Activated CD8-positive, alpha-beta memory T cell treated with anti-CD3 and anti-CD28 coated beads, Interleukin-2, amount 50 U/mL, for 1 hour (primary cell): ENCODE measurements around the gene CXorf65.
A peak's percentile ranks its signal among the peaks of the same experiment; 100 is the strongest.

ENCODE experiments used
- DNase-seq: peaks from one replicate; pipeline ENCODE4 v3.0.0-alpha.2; 2020; ENCODE audit errors: extremely low read depth

Gene CXorf65

GRCh38 chrX:71107245-71107644 is 705 bp upstream of the CXorf65 start:
- no peak for DNase-seq

DNA sequence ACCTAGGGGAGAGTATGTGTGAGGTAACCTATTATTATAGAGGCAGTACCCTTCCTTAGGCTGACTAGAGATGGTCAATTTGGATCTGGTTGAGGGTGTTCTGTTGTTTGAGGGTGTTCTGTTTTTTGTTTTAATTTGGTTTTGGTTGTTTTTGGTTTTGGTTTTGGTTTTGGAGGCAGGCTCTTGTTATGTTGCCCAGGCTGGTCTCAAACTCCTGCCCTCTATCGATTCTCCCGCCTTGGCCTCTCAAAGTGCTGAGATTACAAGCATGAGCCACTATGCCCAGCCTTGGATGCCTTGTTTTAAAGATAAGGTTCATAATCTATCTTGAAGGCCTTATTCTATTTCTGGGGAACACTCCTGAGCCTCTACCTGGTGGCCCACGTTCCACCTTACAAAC is 912 bp downstream of the CXorf65 start:
- DNase-seq: no peak

GRCh38 chrX:71103110-71103983 is 3.2 kb downstream of the CXorf65 start:
- no peak for DNase-seq

DNA sequence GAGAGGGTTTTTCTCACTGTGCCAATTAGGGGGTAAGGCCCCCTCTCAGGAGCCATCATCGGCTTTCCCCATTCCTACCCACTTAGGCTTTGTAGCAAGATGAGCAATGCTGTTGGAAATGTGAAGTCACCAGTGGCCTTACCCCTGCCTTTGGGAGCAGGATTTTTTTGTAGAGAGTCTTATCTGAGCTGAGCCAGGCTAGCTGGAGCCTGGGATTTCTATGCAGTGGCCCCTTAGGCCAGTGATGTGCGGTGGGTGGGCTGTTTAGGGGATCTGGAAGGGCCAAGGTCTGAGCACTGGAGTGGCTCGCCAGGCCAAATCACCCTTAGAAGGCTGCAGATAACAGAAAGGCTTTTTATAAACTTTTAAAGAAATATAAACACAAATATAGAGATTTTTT is 4.2 kb downstream of the CXorf65 start:
- no peak for DNase-seq

DNA sequence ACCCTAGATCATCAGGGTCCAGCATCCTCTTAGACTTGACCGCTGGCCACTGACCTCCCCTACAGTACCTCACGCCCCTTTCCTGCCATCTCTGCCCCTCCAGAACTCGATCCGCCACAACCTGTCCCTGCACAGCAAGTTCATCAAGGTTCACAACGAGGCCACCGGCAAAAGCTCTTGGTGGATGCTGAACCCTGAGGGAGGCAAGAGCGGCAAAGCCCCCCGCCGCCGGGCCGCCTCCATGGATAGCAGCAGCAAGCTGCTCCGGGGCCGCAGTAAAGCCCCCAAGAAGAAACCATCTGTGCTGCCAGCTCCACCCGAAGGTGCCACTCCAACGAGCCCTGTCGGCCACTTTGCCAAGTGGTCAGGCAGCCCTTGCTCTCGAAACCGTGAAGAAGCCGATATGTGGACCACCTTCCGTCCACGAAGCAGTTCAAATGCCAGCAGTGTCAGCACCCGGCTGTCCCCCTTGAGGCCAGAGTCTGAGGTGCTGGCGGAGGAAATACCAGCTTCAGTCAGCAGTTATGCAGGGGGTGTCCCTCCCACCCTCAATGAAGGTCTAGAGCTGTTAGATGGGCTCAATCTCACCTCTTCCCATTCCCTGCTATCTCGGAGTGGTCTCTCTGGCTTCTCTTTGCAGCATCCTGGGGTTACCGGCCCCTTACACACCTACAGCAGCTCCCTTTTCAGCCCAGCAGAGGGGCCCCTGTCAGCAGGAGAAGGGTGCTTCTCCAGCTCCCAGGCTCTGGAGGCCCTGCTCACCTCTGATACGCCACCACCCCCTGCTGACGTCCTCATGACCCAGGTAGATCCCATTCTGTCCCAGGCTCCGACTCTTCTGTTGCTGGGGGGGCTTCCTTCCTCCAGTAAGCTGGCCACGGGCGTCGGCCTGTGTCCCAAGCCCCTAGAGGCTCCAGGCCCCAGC is 5.7 kb downstream of the CXorf65 start:
- DNase-seq: no peak

- no peak for DNase-seq
These were observed 6.8 kb downstream of the CXorf65 start for GRCh38 chrX:71099736-71100135.

DNA sequence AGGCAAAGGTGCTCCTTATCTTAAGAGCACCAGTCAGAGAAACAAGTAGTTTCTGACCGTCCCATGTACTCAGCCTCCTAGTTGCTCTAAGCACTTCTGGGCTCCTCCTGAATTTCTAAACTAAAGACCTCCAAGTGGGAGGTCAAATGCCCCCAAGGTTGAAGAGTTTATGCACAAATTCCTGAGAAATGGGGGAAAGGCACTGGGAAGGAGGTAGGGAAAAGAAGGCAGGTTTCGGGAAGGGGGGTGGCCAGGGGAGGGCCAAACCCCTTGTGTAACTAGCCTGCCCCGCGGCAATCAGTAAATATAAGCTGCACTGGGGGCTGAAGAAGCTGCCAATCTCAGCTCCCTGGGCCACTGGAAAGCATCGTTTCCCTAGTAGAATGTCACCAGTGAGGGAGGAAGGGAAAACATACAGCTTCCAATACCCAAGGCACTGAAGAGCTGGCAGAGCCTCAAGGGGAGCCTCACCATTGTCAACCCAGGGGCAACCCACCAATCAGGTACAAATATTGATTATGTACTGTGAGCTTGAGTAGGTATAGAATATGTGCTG is 7.5 kb downstream of the CXorf65 start:
- DNase-seq: no peak

GRCh38 chrX:71098302-71098701 is 8.2 kb downstream of the CXorf65 start:
- DNase-seq: peak; percentile 61

DNA sequence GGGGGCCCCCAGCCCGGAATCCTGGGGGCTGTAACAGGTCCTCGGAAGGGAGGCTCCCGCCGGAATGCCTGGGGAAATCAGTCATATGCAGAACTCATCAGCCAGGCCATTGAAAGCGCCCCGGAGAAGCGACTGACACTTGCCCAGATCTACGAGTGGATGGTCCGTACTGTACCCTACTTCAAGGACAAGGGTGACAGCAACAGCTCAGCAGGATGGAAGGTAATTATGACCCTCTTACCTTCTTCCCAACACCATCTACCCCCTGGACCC is 9.8 kb downstream of the CXorf65 start:
- no peak for DNase-seq

DNA sequence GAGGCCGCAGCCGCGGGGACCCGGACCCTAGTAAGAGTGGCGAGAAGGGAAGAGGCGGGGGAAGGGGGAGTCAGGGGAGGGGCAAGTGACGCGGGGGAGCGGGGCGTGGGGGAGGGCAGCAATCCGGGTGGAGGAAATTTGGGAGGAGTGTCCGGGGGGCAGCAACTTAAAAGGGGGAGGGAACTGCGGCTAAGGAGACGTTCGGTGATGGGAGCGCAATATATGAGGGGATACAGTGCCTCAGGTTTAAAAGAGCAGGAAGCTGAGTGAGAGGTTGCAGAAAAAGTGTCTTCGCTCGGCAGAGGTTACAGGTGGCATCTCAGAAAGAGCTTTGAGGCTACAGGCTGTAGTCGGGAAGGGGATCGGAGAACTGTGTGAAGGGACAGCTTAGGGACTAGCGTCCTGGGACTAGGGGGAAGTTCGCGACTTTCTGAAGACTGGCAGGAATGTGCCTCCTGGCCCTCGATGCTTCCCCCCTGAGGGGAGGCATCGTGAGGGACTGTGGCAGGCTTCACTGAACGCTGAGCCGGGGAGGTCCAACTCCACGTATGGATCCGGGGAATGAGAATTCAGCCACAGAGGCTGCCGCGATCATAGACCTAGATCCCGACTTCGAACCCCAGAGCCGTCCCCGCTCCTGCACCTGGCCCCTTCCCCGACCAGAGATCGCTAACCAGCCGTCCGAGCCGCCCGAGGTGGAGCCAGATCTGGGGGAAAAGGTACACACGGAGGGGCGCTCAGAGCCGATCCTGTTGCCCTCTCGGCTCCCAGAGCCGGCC is 10.4 kb downstream of the CXorf65 start:
- DNase-seq: peak; percentile 54

GRCh38 chrX:71095555-71095980 is 11.0 kb downstream of the CXorf65 start, which contains the start of gene FOXO4:
FOXO4 (plus strand) TSS chrX:71095851; CDS start chrX:71096529, 678 bp downstream.
- DNase-seq: peak; percentile 74

GRCh38 chrX:71095033-71095432 is 11.5 kb downstream of the CXorf65 start:
- no peak for DNase-seq

GRCh38 chrX:71091263-71091662 is 15.3 kb downstream of the CXorf65 start:
- no peak for DNase-seq

GRCh38 chrX:71085900-71086299 is 20.6 kb downstream of the CXorf65 start:
- no peak for DNase-seq

DNA sequence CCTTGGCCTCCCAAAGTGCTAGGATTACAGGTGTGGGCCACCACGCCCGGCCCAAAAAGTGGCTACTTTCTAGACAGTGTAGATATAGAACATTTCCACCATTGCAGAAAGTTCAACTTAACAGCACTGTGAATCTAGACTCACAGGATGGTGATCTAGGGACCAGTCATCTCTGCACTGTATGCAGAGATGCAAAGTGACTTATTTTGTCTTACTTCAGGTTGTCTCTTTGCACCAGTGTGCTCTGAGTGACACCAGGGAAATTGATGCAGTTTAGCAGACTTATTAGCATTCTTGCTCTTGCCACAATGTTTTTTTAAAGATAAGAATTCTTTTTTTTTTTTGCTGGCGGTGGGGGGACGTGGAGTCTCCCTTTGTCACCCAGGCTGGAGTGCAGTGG is 23.7 kb downstream of the CXorf65 start:
- DNase-seq: no peak

- DNase-seq: no peak
These were observed 24.4 kb downstream of the CXorf65 start for GRCh38 chrX:71082124-71082647.

DNA sequence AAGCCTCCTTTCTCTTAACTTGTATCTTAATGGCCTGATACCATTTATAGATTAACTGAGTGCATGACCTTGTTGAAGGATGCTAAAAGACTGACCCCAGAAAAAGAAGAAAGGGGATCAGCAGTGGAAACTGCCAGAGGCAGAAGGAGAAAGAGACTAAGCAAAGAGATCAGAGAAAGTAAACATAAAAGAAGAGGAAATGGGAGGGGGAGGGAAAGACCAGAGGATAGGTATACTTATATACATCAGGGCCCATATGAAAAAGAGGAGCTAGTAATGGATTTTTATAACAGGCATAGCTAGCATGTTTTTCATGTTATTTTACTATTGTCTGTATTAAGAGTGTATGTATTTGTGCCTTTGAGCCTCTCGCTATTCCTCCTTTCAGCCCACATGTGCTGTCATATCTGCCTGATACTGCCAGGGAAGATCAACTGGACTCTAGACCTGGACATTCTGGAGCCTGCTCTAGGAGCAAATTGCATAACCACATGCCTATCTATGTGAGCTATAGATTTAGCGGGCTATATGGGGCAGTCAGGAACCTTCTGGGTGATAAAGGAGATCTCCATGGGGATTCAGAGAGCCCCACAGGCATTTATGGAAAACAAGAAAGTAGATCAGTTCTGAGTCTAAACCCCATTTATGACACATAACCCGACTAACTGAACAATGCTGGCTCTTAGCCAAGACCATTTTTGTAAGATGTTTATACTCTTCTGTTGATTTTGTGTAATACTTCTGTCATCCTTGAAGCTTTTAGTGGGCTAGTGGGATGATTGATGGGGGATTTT is 25.0 kb downstream of the CXorf65 start:
- no peak for DNase-seq

DNA sequence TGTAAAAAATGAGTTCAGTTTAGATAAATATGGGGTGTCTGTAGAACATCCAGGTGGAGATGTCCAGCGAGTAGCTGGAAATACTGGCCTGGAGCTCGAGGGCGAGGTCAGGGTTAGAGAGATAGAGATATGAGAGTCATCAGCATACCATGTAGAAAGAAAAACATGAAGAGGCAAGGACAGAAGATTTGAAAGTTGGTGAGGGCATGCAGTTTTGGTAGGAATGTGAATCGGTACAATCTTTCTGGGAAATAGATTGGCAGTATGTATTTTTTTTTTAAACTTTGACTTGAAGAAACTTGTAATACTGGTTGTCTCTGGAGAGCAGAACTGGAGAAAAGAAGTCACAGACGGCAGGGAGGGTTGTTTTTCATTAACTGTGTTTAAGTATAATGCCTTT is 36.0 kb downstream of the CXorf65 start:
- DNase-seq: no peak

DNA sequence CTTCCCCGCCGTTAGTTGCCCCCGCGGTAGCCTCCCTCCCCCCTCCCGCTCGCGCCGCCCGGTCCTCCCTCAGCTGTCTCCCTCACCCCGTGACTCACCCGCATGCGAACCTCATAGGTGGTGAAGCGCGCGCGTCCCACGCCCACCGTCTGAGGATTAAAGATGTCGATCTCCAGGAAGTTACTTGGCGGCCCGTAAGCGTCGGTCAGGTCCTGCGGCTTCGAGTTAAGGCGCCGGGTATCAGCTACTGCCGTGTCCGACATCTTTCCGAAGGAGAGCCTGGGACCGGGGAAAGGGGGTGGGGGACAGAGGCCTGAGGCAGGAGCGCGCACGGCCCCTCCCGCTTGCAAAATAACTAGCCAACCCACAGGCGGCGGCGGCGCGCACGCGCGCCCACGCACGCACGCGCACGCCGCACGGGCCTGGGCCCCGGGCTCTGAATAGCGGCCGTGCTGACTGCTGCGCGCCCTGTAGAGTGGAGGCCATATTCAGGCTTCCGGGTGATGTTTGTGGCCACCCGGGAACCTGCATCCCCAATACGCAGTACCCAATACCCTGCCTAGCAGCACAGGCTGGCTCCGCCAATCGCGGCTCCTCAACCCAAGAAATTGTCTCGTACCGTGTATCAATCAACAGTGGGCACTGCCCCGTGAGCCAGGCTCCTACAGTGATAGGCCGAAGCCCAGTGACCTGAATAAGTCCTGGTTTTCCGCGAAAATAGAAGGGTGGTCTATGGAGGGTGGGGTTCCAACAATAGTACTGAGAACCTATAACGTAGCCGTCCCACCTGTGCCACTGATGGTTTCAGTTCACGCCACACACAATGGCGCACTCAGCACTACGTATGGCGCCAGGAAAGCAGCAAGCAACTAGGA is 38.3 kb downstream of the CXorf65 start, which contains the start of gene SNX12:
SNX12 (minus strand) TSS at position 291 of the 875 bp plus-strand sequence; CDS start at position 263, 28 bp downstream.
- DNase-seq: peak; percentile 71

GRCh38 chrX:71067712-71068043 is 38.9 kb downstream of the CXorf65 start:
- DNase-seq: no peak
